Panc1 (cell line): Measurements from ENCODE around the gene SUSD4.

Experiments used
- TF ChIP-seq, protein P1 (sequence below): fragments of 450-650 bp; IDR thresholded peaks from 2 replicates; pipeline ENCODE4 v1.5.1; 2017; ENCODE audit warnings: mild to moderate bottlenecking
- TF ChIP-seq, protein P2 (sequence below), 2 experiments: IDR thresholded peaks; 2 replicates each; pipeline ENCODE4 v1.6.1; 2011 to 2012; ENCODE audit warnings: low read depth in 2 of 2, control low read depth in 1 of 2, low read length in 1 of 2, mild to moderate bottlenecking in 1 of 2, moderate library complexity in 1 of 2; ENCODE audit not compliant: insufficient read depth in 1 of 2

DNA sequence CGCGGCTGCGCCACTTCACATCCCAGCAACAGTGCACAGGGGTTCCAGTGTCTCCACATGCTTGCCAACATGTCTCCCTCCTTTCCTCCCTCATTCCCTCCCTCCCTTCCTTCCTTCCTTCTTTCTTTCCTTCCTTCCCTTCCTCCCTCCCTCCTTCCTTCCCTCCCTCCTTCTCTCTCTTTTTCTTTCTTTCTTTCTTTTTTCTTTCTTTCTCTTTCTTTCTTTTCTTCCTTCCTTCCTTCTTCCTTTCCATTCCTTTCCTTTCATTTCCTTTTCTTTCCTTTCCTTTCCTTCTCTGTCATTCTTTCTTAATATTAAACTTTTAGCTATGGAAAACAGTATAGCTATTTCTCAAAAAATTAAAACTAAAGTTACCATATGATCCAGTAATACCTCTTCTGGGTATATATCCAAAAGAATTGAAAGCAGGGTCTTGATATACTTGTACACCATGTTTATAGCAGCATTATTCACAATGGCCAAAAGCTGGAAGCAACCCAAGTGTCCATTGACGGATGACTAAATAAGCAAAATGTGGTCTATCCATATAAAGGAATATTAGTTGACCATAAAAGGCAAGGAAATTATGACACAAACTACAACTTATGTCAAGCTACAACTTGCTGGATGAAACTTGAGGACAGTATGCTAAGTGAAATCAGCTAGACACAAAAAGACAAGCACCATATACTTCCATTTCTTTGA, 165.9 kb downstream of the SUSD4 start:
- TF ChIP-seq, protein P1, sequence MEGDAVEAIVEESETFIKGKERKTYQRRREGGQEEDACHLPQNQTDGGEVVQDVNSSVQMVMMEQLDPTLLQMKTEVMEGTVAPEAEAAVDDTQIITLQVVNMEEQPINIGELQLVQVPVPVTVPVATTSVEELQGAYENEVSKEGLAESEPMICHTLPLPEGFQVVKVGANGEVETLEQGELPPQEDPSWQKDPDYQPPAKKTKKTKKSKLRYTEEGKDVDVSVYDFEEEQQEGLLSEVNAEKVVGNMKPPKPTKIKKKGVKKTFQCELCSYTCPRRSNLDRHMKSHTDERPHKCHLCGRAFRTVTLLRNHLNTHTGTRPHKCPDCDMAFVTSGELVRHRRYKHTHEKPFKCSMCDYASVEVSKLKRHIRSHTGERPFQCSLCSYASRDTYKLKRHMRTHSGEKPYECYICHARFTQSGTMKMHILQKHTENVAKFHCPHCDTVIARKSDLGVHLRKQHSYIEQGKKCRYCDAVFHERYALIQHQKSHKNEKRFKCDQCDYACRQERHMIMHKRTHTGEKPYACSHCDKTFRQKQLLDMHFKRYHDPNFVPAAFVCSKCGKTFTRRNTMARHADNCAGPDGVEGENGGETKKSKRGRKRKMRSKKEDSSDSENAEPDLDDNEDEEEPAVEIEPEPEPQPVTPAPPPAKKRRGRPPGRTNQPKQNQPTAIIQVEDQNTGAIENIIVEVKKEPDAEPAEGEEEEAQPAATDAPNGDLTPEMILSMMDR: no peak
- TF ChIP-seq, protein P2, sequence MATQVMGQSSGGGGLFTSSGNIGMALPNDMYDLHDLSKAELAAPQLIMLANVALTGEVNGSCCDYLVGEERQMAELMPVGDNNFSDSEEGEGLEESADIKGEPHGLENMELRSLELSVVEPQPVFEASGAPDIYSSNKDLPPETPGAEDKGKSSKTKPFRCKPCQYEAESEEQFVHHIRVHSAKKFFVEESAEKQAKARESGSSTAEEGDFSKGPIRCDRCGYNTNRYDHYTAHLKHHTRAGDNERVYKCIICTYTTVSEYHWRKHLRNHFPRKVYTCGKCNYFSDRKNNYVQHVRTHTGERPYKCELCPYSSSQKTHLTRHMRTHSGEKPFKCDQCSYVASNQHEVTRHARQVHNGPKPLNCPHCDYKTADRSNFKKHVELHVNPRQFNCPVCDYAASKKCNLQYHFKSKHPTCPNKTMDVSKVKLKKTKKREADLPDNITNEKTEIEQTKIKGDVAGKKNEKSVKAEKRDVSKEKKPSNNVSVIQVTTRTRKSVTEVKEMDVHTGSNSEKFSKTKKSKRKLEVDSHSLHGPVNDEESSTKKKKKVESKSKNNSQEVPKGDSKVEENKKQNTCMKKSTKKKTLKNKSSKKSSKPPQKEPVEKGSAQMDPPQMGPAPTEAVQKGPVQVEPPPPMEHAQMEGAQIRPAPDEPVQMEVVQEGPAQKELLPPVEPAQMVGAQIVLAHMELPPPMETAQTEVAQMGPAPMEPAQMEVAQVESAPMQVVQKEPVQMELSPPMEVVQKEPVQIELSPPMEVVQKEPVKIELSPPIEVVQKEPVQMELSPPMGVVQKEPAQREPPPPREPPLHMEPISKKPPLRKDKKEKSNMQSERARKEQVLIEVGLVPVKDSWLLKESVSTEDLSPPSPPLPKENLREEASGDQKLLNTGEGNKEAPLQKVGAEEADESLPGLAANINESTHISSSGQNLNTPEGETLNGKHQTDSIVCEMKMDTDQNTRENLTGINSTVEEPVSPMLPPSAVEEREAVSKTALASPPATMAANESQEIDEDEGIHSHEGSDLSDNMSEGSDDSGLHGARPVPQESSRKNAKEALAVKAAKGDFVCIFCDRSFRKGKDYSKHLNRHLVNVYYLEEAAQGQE (IDR thresholded peaks at IDR 0.05; ENCODE audit: insufficient read depth in 1 of 2, low read depth in 2 of 2, low read length in 1 of 2): no peak
